Activated CD8-positive, alpha-beta T cell treated with anti-CD3 and anti-CD28 coated beads for 36 hours (primary cell): ENCODE data around the gene ZNF823. TPM values are rescaled to one million over a fixed set of nuclear protein-coding genes. Genes with fewer than 3 reads are reported as not detected.

Experiments
- ATAC-seq: fragments of 200-7000 bp; cut with Tn5 transposase; one replicate; pipeline ENCODE4 v1.10.0; 2021; ENCODE audit warnings: mild to moderate bottlenecking, moderate library complexity
- CTCF ChIA-PET: fragments of 350-600 bp; sonication (Branson Sonifier 250); formaldehyde crosslinking; loops from one replicate; lab custom pipeline; 2021; ENCODE audit warnings: antibody characterized with exemption; lab: Charles Lee
- POLR2A ChIA-PET: fragments of 350-600 bp; sonication (Branson Sonifier 250); formaldehyde crosslinking; loops from one replicate; lab custom pipeline; 2021; ENCODE audit warnings: antibody characterized with exemption; lab: Charles Lee
- DNase-seq: peaks from one replicate; pipeline ENCODE4 v3.0.0-alpha.2; 2020
- H3K27ac Mint-ChIP-seq: one replicate; pipeline ENCODE4 v1.8.0; 2021; ENCODE audit warnings: mild to moderate bottlenecking, mixed read lengths
- H3K27me3 Mint-ChIP-seq: one replicate; pipeline ENCODE4 v1.8.0; 2021; ENCODE audit warnings: mixed read lengths
- H3K36me3 Mint-ChIP-seq: one replicate; pipeline ENCODE4 v1.8.0; 2021; ENCODE audit warnings: low read depth, mixed read lengths
- H3K4me1 Mint-ChIP-seq: one replicate; pipeline ENCODE4 v1.8.0; 2021; ENCODE audit warnings: low read depth, mixed read lengths
- H3K4me3 Mint-ChIP-seq: one replicate; pipeline ENCODE4 v1.8.0; 2021; ENCODE audit warnings: mild to moderate bottlenecking, moderate library complexity, mixed read lengths
- H3K9me3 Mint-ChIP-seq: one replicate; pipeline ENCODE4 v1.8.0; 2021; ENCODE audit warnings: mixed read lengths
- CTCF ChIP-seq: fragments of 200-600 bp; IDR thresholded peaks from one replicate; pipeline ENCODE4 v1.8.0; 2022; ENCODE audit warnings: antibody characterized with exemption, mild to moderate bottlenecking
- intact Hi-C: fragments of 100-400 bp; cut with micrococcal nuclease; formaldehyde crosslinking; loops from one replicate; pipeline ENCODE4 v1.10.0; 2022
- total RNA-seq, 2 experiments: library from RNA; stranded (reverse); gene quantifications; one replicate each; pipeline ENCODE4 v1.2.3, GENCODE V29; 2021

ZNF823 gene
- total RNA-seq, 2 experiments from 2014 or later, result 3.3 to 3.9 TPM

DNA sequence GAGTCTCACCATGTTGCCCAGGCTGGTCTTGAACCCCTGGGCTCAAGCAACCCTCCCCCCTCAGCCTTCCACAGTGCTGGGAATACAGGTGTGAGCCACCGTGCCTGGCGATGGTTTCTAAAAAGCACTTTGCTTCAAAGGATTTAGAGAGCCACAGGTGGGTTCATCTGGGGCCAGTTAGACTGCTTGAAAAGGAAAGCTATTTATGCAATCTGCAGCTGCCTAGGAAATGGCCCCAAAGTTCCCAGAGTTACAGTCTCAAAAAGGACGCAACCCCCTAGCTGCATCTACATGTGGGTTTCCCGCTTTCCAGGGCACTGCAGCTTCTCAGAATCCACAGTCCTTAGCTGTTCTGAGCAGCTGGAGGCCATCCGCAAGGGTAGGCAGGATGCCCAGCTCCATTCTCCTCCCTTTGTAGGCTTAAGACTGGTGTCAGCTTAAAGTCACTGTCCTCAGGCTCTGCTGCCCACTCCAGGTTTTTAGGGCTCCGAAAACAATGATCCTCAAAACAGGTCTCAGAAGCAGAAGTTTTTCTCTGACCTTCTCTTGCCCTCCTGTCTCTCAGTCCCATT is 41.4 kb downstream of the ZNF823 start:
- Mint-ChIP-seq H3K27me3 (peaks cover 29% of the 10 kb centered on the region), H3K27ac (no peak overlapping the region), H3K36me3 (peaks cover 1% of the 10 kb centered on the region), H3K4me3 (no peak overlapping the region), H3K9me3 (no peaks in the 10 kb centered on the region), H3K4me1 (peaks cover 15% of the 10 kb centered on the region)
- DNase-seq (no peak), ATAC-seq (no peak)
- intact Hi-C loops, result no loop called here
- ChIA-PET POLR2A (interaction anchor here (0.6 kb wide), 1 partner anchor 137 kb away, joined by 3 read pairs; no protein-coding TSS in a partner anchor), CTCF (interaction anchor here (3.0 kb wide), 1 partner anchor 100 kb away, joined by 10 read pairs; the partner anchor contains the start of gene ZNF491)
- no peak for TF ChIP-seq CTCF

DNA sequence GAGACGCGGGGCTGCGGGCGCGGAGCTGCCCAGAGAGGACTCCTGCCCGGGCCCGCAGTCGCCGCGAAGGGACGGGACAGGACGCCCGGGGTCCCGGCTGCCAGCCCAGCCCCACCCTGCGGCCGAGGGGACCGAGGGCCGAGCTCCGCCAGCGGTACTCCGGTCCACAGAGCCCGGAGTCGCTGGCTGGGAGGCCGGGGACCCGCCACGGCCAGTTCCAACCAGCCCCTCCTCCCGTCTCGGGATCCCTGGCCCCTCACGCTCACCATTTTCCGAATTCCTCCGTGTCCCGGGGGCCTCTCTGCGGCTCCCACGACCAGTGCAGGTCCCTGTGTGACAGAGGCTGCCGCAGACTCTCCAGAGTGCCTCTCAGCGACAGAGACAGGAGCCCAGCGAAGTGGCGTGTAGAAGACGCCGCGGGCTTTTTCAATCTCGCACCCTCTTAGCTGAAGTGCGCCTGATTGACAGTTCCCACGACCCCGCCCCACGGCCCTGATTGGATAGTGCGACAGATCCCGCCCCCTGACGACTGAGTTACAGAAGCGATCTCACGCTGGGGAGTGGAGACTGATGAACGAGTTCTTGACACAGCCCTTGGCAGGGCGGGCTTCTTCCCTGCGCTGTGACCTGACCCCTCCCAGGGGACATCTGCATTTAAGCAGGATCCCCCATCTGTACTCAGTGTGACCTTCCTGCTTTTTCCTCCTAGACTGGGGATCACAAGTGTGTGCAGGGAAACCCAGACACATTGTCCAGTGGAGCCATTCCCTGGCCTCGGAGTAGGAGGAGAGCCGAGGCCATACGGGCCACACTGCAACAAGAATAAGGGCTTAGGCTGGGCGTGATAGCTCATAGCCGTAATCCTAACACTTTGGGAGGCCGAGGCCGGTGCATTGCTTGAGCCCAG is 44.0 kb downstream of the ZNF823 start:
- H3K27ac Mint-ChIP-seq, result peak overlapping the region; percentile 83
- H3K9me3 Mint-ChIP-seq, result no peaks in the 10 kb centered on the region
- H3K4me3 Mint-ChIP-seq, result peak overlapping the region; percentile 95
- intact Hi-C loops, result no loop called here
- ChIA-PET POLR2A (no interaction called here), CTCF (interaction anchor here (0.6 to 1.6 kb wide), 3 partner anchors 16 to 117 kb away, joined by 3 to 4 read pairs (median 3); partner anchors contain the start of gene ZNF491)
- H3K36me3 Mint-ChIP-seq, result peaks cover 1% of the 10 kb centered on the region
- DNase-seq (peak; percentile 98), ATAC-seq (peak; percentile 99)
- peaks cover 15% of the 10 kb centered on the region for H3K4me1 Mint-ChIP-seq
- peaks cover 34% of the 10 kb centered on the region for H3K27me3 Mint-ChIP-seq
- TF ChIP-seq CTCF, result no peak

DNA sequence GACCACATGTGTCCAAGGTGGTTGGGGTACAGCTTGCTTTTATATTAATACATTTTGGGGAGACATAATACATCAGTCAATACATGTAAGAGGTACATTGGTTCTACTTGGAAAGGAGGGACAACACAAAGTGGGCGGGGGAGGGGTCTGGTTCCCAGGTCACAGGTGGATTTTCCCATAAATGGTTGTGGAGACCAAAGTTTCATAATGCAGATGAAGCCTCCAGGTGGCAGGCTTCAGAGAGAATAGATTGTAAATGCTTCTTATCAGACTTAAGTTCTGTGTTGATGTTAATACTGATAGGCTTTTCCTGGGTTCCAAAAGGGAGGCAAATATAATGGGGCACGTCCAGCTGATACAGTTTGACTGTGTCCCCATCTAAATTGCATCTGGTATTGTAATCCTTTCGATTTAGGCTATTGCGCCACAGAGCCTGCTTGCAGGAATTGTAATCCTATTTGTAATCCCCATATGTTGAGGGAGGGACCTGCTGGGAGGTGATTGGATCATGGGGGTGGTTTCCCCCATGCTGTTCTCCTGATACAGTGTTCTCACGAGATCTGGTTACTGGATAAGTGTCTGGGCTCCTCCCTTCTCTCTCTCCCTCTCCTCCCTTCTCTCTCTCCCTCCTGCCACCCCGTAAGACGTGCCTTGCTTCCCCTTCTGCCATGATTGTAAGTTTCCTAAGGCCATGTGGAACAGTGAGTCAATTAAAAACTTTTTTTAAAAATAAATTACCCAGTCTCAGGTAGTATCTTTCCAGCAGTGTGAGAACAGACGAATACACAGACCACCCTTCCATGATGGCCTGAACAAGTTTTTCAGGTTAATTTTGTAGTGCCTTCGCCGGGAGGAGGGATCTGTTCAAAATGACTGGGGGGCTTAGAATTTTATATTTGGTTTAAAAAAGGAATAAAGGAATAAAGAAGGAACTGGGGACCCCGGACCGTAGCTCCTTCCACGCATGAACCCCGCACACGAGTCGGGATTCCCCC is 44.9 kb downstream of the ZNF823 start:
- Mint-ChIP-seq H3K27me3 (peaks cover 39% of the 10 kb centered on the region), H3K4me1 (peaks cover 15% of the 10 kb centered on the region), H3K27ac (no peak overlapping the region), H3K36me3 (peaks cover 1% of the 10 kb centered on the region), H3K4me3 (peak overlapping the region; percentile 95), H3K9me3 (no peaks in the 10 kb centered on the region)
- ATAC-seq, result no peak
- TF ChIP-seq CTCF, result no peak
- ChIA-PET POLR2A (no interaction called here), CTCF (interaction anchor here (0.6 to 1.6 kb wide), 3 partner anchors 17 to 118 kb away, joined by 3 to 4 read pairs (median 3); partner anchors contain the start of gene ZNF491)
- no peak for DNase-seq
- intact Hi-C loops, result no loop called here

- no peak for DNase-seq
- Mint-ChIP-seq H3K4me1 (peaks cover 15% of the 10 kb centered on the region), H3K4me3 (no peak overlapping the region), H3K9me3 (peaks cover under 1% of the 10 kb centered on the region), H3K27ac (no peak overlapping the region), H3K27me3 (peaks cover 43% of the 10 kb centered on the region), H3K36me3 (peaks cover 5% of the 10 kb centered on the region)
- ChIA-PET POLR2A (no interaction called here), CTCF (no interaction called here)
- no peak for ATAC-seq
- intact Hi-C loops, result no loop called here
- TF ChIP-seq CTCF, result no peak
Observed at GRCh38 chr19:11692127-11692790, 46.5 kb downstream of the ZNF823 start.
